H1 (cell line): ENCODE measurements around the gene OR14A2. TPM values are rescaled to one million over a fixed set of nuclear protein-coding genes. Genes with fewer than 3 reads are reported as not detected.

Experiments used
- CTCF ChIA-PET: fragments of 300-600 bp; sonication (Branson Sonifier 250); formaldehyde crosslinking; loops from one replicate; lab custom pipeline; 2021; ENCODE audit not compliant: partially characterized antibody; lab: Charles Lee
- POLR2A ChIA-PET: fragments of 300-600 bp; sonication (Branson Sonifier 250); formaldehyde crosslinking; loops from one replicate; lab custom pipeline; 2021; ENCODE audit warnings: inconsistent platforms; ENCODE audit not compliant: partially characterized antibody; lab: Charles Lee
- DNase-seq, 2 experiments: peaks; one replicate each; pipeline versions ENCODE4 v3.0.0 to v3.0.0-alpha.2; 2010 to 2022; ENCODE audit warnings: low spot score in 2 of 2, low read depth in 1 of 2, mixed read lengths in 1 of 2
- FAIRE-seq: peaks from 2 replicates; lab custom pipeline; 2011; peaks lifted over from hg19 to GRCh38; lab: Jason Lieb, UNC
- H2AFZ ChIP-seq: 2 replicates; pipeline ENCODE4 v1.8.1; 2012; ENCODE audit warnings: low read length, inconsistent platforms
- H2AK5ac ChIP-seq: 2 replicates; pipeline ENCODE4 v1.6.1; 2013; ENCODE audit warnings: low read depth, low read length
- H2BK120ac ChIP-seq: replicated peaks from 2 replicates; pipeline ENCODE3; 2013; ENCODE audit warnings: low read depth, low read length, inconsistent platforms
- H2BK12ac ChIP-seq: 2 replicates; pipeline ENCODE4 v1.6.1; 2013; ENCODE audit warnings: low read depth, low read length
- H2BK15ac ChIP-seq: 2 replicates; pipeline ENCODE4 v1.6.1; 2013; ENCODE audit warnings: low read length
- H2BK20ac ChIP-seq: 2 replicates; pipeline ENCODE4 v1.6.1; 2013; ENCODE audit warnings: low read length
- H2BK5ac ChIP-seq: 2 replicates; pipeline ENCODE4 v1.6.1; 2013; ENCODE audit warnings: low read depth, low read length
- H3K14ac ChIP-seq: 2 replicates; pipeline ENCODE4 v1.6.1; 2013; ENCODE audit warnings: inconsistent platforms; ENCODE audit not compliant: insufficient read length
- H3K18ac ChIP-seq: 2 replicates; pipeline ENCODE4 v1.6.1; 2013; ENCODE audit warnings: low read length; ENCODE audit errors: extremely low read depth
- H3K23ac ChIP-seq: 2 replicates; pipeline ENCODE4 v1.6.1; 2013; ENCODE audit warnings: inconsistent platforms; ENCODE audit not compliant: insufficient read length
- H3K23me2 ChIP-seq: 2 replicates; pipeline ENCODE4 v1.6.1; 2013; ENCODE audit warnings: low read depth, low read length
- H3K27ac ChIP-seq: 2 replicates; pipeline ENCODE4 v1.6.1; 2011; ENCODE audit warnings: low read depth, low read length, inconsistent platforms
- H3K27me3 ChIP-seq, 4 experiments: replicated peaks in 1 of 4; 1 replicate in 1 of 4; 2 replicates in 3 of 4; pipeline versions ENCODE4 v1.6.1 to v1.8.1; 2011 to 2013; ENCODE audit warnings: low read length in 3 of 4, mild to moderate bottlenecking in 3 of 4, inconsistent platforms in 2 of 4, mixed read lengths in 2 of 4, moderate library complexity in 1 of 4; ENCODE audit not compliant: control insufficient read depth in 3 of 4, insufficient read depth in 3 of 4; ENCODE audit errors: extremely low read depth in 1 of 4
- H3K36me3 ChIP-seq, 4 experiments: 2 replicates each; pipeline versions ENCODE4 v1.6.1 to v1.8.1; 2011 to 2013; ENCODE audit warnings: mild to moderate bottlenecking in 4 of 4, low read length in 3 of 4, moderate library complexity in 2 of 4, control low read depth in 1 of 4, inconsistent platforms in 1 of 4; ENCODE audit not compliant: insufficient read depth in 4 of 4, control insufficient read depth in 2 of 4
- H3K4ac ChIP-seq: replicated peaks from 2 replicates; pipeline ENCODE3; 2013; ENCODE audit warnings: low read length, low read depth, mixed read lengths, inconsistent platforms; ENCODE audit not compliant: insufficient read length
- H3K4me1 ChIP-seq, 4 experiments: replicated peaks in 1 of 4; 1 replicate in 1 of 4; 2 replicates in 3 of 4; pipeline versions ENCODE4 v1.6.1 to v1.8.1; 2011 to 2013; ENCODE audit warnings: low read length in 3 of 4, inconsistent platforms in 2 of 4, mixed read lengths in 1 of 4; ENCODE audit not compliant: insufficient read depth in 4 of 4, control insufficient read depth in 3 of 4
- H3K4me2 ChIP-seq, 2 experiments: 2 replicates each; pipeline versions ENCODE4 v1.6.1 to v1.8.1; 2011 to 2013; ENCODE audit warnings: low read depth in 2 of 2, low read length in 2 of 2, control low read depth in 1 of 2, inconsistent platforms in 1 of 2, mild to moderate bottlenecking in 1 of 2; ENCODE audit not compliant: insufficient read depth in 1 of 2
- H3K4me3 ChIP-seq, 4 experiments: fragments of 200-600, 300-600 bp in 1 of 4; sonication (generic), shearing (Covaris generic), sonication (Bioruptor Twin) in 1 of 4; 2 replicates each; pipeline versions ENCODE4 v1.5.1 to v1.8.1; 2011 to 2016; ENCODE audit warnings: low read length in 4 of 4, low read depth in 3 of 4, control low read depth in 2 of 4, inconsistent platforms in 2 of 4, mild to moderate bottlenecking in 2 of 4, mixed read lengths in 1 of 4, moderate library complexity in 1 of 4; ENCODE audit not compliant: insufficient read depth in 2 of 4; ENCODE audit errors: extremely low read depth in 1 of 4
- H3K56ac ChIP-seq: replicated peaks from 2 replicates; pipeline ENCODE3; 2013; ENCODE audit warnings: low read depth, mild to moderate bottlenecking, mixed read lengths, low read length, inconsistent platforms; ENCODE audit not compliant: insufficient read length
- H3K79me1 ChIP-seq: 2 replicates; pipeline ENCODE4 v1.6.1; 2013; ENCODE audit warnings: low read depth, low read length, control low read depth
- H3K79me2 ChIP-seq, 2 experiments: 2 replicates each; pipeline versions ENCODE4 v1.6.1 to v1.8.1; 2012 to 2013; ENCODE audit warnings: low read length in 2 of 2, mild to moderate bottlenecking in 2 of 2, inconsistent platforms in 1 of 2; ENCODE audit not compliant: insufficient read depth in 2 of 2, control insufficient read depth in 1 of 2
- H3K9ac ChIP-seq, 4 experiments: replicated peaks in 1 of 4; 1 replicate in 1 of 4; 2 replicates in 3 of 4; pipeline versions ENCODE4 v1.6.1 to v1.8.1; 2011 to 2013; ENCODE audit warnings: low read depth in 3 of 4, low read length in 3 of 4, control low read depth in 2 of 4, mild to moderate bottlenecking in 2 of 4, moderate library complexity in 2 of 4, inconsistent platforms in 1 of 4; ENCODE audit errors: extremely low read depth in 1 of 4
- H3K9me3 ChIP-seq, 2 experiments: 2 replicates each; pipeline versions ENCODE4 v1.6.1 to v1.8.1; 2012 to 2013; ENCODE audit warnings: mild to moderate bottlenecking in 2 of 2, moderate library complexity in 2 of 2, control low read depth in 1 of 2, inconsistent platforms in 1 of 2, low read depth in 1 of 2, low read length in 1 of 2, mixed read lengths in 1 of 2; ENCODE audit not compliant: insufficient read depth in 2 of 2
- H4K20me1 ChIP-seq, 2 experiments: replicated peaks in 1 of 2; 2 replicates each; pipeline versions ENCODE3 to v1.8.1; 2011 to 2013; ENCODE audit warnings: inconsistent platforms in 2 of 2, low read length in 2 of 2, mild to moderate bottlenecking in 1 of 2; ENCODE audit not compliant: insufficient read depth in 2 of 2, control insufficient read depth in 1 of 2
- H4K5ac ChIP-seq: 2 replicates; pipeline ENCODE4 v1.6.1; 2013; ENCODE audit warnings: low read length, low read depth, mixed read lengths, inconsistent platforms; ENCODE audit not compliant: insufficient read length
- H4K8ac ChIP-seq: 2 replicates; pipeline ENCODE4 v1.8.0; 2013; ENCODE audit warnings: mild to moderate bottlenecking, moderate library complexity, low read length, inconsistent platforms; ENCODE audit not compliant: insufficient read depth; ENCODE audit errors: extremely low read depth
- H4K91ac ChIP-seq: replicated peaks from 2 replicates; pipeline ENCODE3; 2013; ENCODE audit warnings: low read length, mixed read lengths, inconsistent platforms; ENCODE audit not compliant: insufficient read length
- CTBP2 ChIP-seq: IDR thresholded peaks from 2 replicates; pipeline ENCODE4 v1.7.0; 2011; ENCODE audit warnings: borderline replicate concordance, mild to moderate bottlenecking, moderate library complexity, mixed read lengths, low read length; ENCODE audit not compliant: insufficient read depth, insufficient read length
- EGR1 ChIP-seq: IDR thresholded peaks from 2 replicates; pipeline ENCODE4 v1.6.1; 2011; ENCODE audit warnings: low read depth, low read length, borderline replicate concordance
- FOSL1 ChIP-seq: IDR thresholded peaks from 2 replicates; pipeline ENCODE4 v1.6.1; 2011; ENCODE audit warnings: mild to moderate bottlenecking, low read depth, low read length, moderate library complexity; ENCODE audit not compliant: insufficient read depth
- KDM1A ChIP-seq: fragments of 200-600, 300-600 bp; sonication (generic); IDR thresholded peaks from 2 replicates; pipeline ENCODE4 v1.7.1; 2016; ENCODE audit warnings: mild to moderate bottlenecking, low read length, borderline replicate concordance
- RBBP5 ChIP-seq: IDR thresholded peaks from 2 replicates; pipeline ENCODE4 v1.7.1; 2012; ENCODE audit warnings: low read depth, mild to moderate bottlenecking, inconsistent platforms, low read length, moderate library complexity, borderline replicate concordance
- RXRA ChIP-seq: IDR thresholded peaks from 2 replicates; pipeline ENCODE4 v1.6.1; 2011; ENCODE audit warnings: low read depth, mild to moderate bottlenecking, low read length, moderate library complexity; ENCODE audit not compliant: insufficient read depth
- WGBS, 2 experiments: shearing (Covaris generic) in 1 of 2; methylation state at CpG; one replicate each; pipeline versions ENCODE4 v1.1.6 to v1.1.7; 2013 to 2015; ENCODE audit warnings: low lambda C conversion rate in 2 of 2, mixed read lengths in 2 of 2, inconsistent platforms in 1 of 2, low coverage in 1 of 2, missing lambda C conversion rate in 1 of 2; ENCODE audit not compliant: insufficient replicate concordance in 2 of 2, insufficient coverage in 1 of 2, insufficient read length in 1 of 2; ENCODE audit errors: extremely low coverage in 1 of 2, missing lambda C conversion rate in 1 of 2; 5-methylcytosine and 5-hydroxymethylcytosine counted together
- polyA plus RNA-seq, 7 experiments: library from polyadenylated mRNA; depleted of rRNA in 3 of 7; stranded (reverse) in 5 of 7; unstranded in 2 of 7; fragments of >200 nt in 5 of 7; fragments of 200-250 nt in 2 of 7; gene quantifications; 1 replicate in 5 of 7; 2 replicates in 1 of 7; 4 replicates in 1 of 7; pipeline versions ENCODE4 v1.2.1 to v1.2.3, GENCODE V29; 2011 to 2013; ENCODE audit warnings: missing spikeins in 2 of 7, mixed read lengths in 2 of 7
- total RNA-seq: library from RNA; stranded (reverse); fragmentation: NEBNext Ultra II Directional; extraction: Animal tissue kit (Norgen Biotek cat#: 25700); gene quantifications from 2 replicates; pipeline ENCODE4 v1.2.1, GENCODE V29; 2021

The OR14A2 gene
- total and polyA plus RNA-seq, 2 of the 8 experiments (the other 6 are each of a cell fraction or from before 2014, with no cell fraction given) = not detected

GRCh38 chr1:247679639-247680038, 68.3 kb downstream of the OR14A2 start, which contains the start of gene OR13G1:
TSS of gene OR13G1 (minus strand) at chr1:247679739. CDS start at chr1:247673041, 6,698 bp downstream.
- Histone ChIP-seq H4K5ac (no peak within 1 kb of the TSS), H2AK5ac (no peak within 1 kb of the TSS), H3K79me2 (no peaks in the 10 kb centered on the region), H3K27ac (no peak within 1 kb of the TSS), H4K20me1 (no peaks in the 10 kb centered on the region), H2BK120ac (no peak within 1 kb of the TSS), H2BK5ac (no peak within 1 kb of the TSS), H3K4ac (no peak within 1 kb of the TSS), H3K18ac (no peak within 1 kb of the TSS), H2BK12ac (no peak within 1 kb of the TSS), H3K4me2 (no peak within 1 kb of the TSS), H3K9me3 (peaks cover 7 to 15% of the 10 kb centered on the region in 2 experiments; a peak in 2 of 4 replicates), H3K9ac (no peak within 1 kb of the TSS), H2BK20ac (no peak within 1 kb of the TSS), H2BK15ac (no peak within 1 kb of the TSS), H3K79me1 (no peaks in the 10 kb centered on the region), H3K4me1 (no peaks in the 10 kb centered on the region), H3K4me3 (no peak within 1 kb of the TSS), H3K23me2 (no peaks in the 10 kb centered on the region), H2AFZ (no peak within 1 kb of the TSS), H3K27me3 (no peaks in the 10 kb centered on the region), H3K56ac (no peak within 1 kb of the TSS), H4K8ac (no peak within 1 kb of the TSS), H4K91ac (no peak within 1 kb of the TSS), H3K23ac (no peak within 1 kb of the TSS), H3K36me3 (no peaks in the 10 kb centered on the region), H3K14ac (no peak within 1 kb of the TSS)
- DNase-seq = no peak
- CTCF ChIA-PET = no interaction called here
- FAIRE-seq = no peak
- POLR2A ChIA-PET = no interaction called here
- WGBS, 2 experiments = 73% methylated on average over 1 of the region's 1 CpG; no CpG with 5 or more reads in 1 of the 2 experiments
- TF ChIP-seq EGR1 (no peak), RBBP5 (no peak), KDM1A (no peak), RXRA (no peak), FOSL1 (no peak), CTBP2 (no peak)
